HL-60 (cell line): ENCODE measurements around the gene ABCF1.

Source experiments
- DNase-seq, 2 experiments: peaks; one replicate each; pipeline ENCODE4 v3.0.0-alpha.2; 2010 to 2020; ENCODE audit warnings: low read depth in 1 of 2, low spot score in 1 of 2
- H3K27ac ChIP-seq: fragments of 250-450 bp; sonication (Bioruptor Pico); replicated peaks from 2 replicates; pipeline ENCODE4 v1.5.1; 2020; ENCODE audit warnings: mild to moderate bottlenecking, moderate library complexity
- H3K27me3 ChIP-seq: fragments of 250-450 bp; sonication (Bioruptor Pico); 2 replicates; pipeline ENCODE4 v1.5.1; 2021; ENCODE audit warnings: mild to moderate bottlenecking, moderate library complexity; ENCODE audit not compliant: insufficient read depth, poor library complexity, severe bottlenecking
- H3K4me3 ChIP-seq: replicated peaks from 2 replicates; pipeline ENCODE4 v1.5.1; 2011; ENCODE audit warnings: mild to moderate bottlenecking, control low read depth, low read length; ENCODE audit not compliant: insufficient read depth
- CTCF ChIP-seq: IDR thresholded peaks from one replicate; pipeline ENCODE4 v1.5.1; 2011; ENCODE audit warnings: low read length, control low read depth, inconsistent platforms; ENCODE audit not compliant: insufficient read depth
- GABPA ChIP-seq: IDR thresholded peaks from 2 replicates; pipeline ENCODE4 v1.6.1; 2012; ENCODE audit warnings: low read depth
- POLR2AphosphoS5 ChIP-seq: IDR thresholded peaks from 2 replicates; pipeline ENCODE4 v1.6.1; 2012; ENCODE audit warnings: low read depth
- REST ChIP-seq: IDR thresholded peaks from 2 replicates; pipeline ENCODE4 v1.6.1; 2012; ENCODE audit warnings: low read depth; ENCODE audit not compliant: insufficient replicate concordance
- SPI1 ChIP-seq: IDR thresholded peaks from 2 replicates; pipeline ENCODE4 v1.6.1; 2012; ENCODE audit warnings: low read depth, mild to moderate bottlenecking, borderline replicate concordance

ABCF1 gene

GRCh38 chr6:30611150-30611855, 40.1 kb downstream of the ABCF1 start:
- no peaks in the 10 kb centered on the region for H3K27me3 ChIP-seq
- TF ChIP-seq GABPA: no peak
- H3K27ac ChIP-seq: no peak overlapping the region
- H3K4me3 ChIP-seq: no peak overlapping the region
- DNase-seq: no peak

DNA sequence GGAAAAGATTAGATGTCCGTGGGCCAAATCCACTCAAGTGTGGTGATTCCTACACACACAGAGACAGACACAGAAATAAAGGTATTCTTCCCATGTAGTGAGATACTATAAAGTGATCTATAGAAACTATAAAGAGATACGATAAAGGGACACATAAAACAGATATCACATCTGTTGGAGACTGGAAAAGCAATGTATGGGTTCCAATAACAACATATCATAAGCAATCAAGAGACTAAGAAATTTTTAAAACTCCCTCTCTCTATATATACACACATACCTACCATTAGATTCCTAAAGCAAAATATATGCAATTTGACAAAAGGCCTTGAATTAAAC, 40.6 kb downstream of the ABCF1 start:
- no peak overlapping the region for H3K4me3 ChIP-seq
- H3K27ac ChIP-seq: no peak overlapping the region
- no peak for DNase-seq
- TF ChIP-seq SPI1: no peak
- no peak for TF ChIP-seq POLR2AphosphoS5
- TF ChIP-seq GABPA: no peak
- no peak for TF ChIP-seq CTCF
- TF ChIP-seq REST: no peak
- no peaks in the 10 kb centered on the region for H3K27me3 ChIP-seq

- no peak overlapping the region for H3K27ac ChIP-seq
- no peaks in the 10 kb centered on the region for H3K27me3 ChIP-seq
- no peak for TF ChIP-seq POLR2AphosphoS5
- no peak for TF ChIP-seq CTCF
- no peak for DNase-seq
- H3K4me3 ChIP-seq: no peak overlapping the region
Measured at GRCh38 chr6:30612213-30612612, 41.0 kb downstream of the ABCF1 start.

GRCh38 chr6:30612687-30613248, 41.5 kb downstream of the ABCF1 start:
- H3K27ac ChIP-seq: no peak overlapping the region
- TF ChIP-seq SPI1 (no peak), CTCF (no peak), POLR2AphosphoS5 (no peak), GABPA (no peak), REST (no peak)
- H3K4me3 ChIP-seq: no peak overlapping the region
- no peak for DNase-seq
- H3K27me3 ChIP-seq: no peaks in the 10 kb centered on the region
